GM19324 (cell line): ENCODE measurements around the gene SLMAP.
"Not testable (repeated sequence)": the region's sequence is repeated elsewhere in the genome, so short reads cannot be mapped to it uniquely, and the experiment has no call there.

Experiments
- ATAC-seq: cut with Tn5 transposase; IDR thresholded peaks from one replicate; pipeline ENCODE4 v1.9.1; 2021; ENCODE audit warnings: mild to moderate bottlenecking, moderate library complexity; ENCODE audit not compliant: unreplicated experiment, low FRiP score

SLMAP gene

DNA sequence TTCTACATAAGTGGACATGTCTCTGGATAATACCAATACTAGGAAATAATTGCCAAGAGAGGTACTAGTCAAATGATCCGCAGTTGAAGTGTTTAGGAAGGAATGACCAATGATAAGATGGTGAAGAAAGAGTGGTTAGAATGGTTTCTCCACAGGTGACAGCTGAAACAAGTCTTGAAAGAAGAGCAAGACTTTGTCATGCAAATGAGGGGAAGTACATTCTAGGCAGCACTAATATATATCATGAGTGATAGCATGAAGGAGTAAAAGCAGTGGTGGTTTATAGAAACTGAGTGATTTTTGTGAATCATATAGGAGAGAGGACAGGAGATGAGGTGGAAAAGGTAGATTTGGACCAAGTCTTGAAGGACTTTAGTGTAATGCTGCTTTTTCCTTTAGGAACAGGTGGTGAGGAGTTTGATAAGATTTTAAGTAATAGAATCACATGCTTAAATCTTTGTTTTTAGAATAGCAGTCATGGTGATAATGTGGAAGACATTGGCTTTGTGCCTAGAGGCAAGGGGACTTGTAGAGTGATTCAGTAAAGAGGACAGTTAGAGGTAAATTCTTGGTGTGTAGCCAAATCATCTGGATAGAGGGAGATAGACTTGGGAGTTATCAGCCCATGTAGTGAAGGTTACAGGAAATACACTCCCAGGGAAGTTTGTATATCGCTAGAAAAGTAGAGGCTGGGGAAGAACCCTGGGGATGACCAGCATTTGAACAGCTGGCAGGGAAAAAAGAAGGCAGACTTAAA lies 31.9 kb downstream of the SLMAP start:
- peak; percentile 84 for ATAC-seq

DNA sequence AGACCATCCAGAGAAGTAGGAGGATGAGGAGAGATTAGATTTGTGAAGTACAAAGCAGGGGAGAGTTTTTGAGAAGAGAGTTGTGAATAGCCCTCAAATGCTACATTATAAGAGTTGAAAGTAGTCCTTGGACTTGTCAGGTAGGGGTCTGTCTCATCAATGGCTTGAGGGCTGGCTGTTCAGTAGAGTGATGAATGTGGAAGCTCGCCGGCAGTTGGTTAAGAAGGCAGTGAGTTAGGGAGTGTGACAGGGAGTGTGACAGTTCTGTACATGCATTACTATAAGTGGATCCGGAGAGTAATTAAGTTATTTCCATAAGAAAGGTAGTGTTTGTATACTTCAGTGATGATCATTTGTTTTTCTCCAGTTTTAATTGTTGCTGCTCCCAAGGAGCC lies 32.5 kb downstream of the SLMAP start:
- ATAC-seq: no peak

DNA sequence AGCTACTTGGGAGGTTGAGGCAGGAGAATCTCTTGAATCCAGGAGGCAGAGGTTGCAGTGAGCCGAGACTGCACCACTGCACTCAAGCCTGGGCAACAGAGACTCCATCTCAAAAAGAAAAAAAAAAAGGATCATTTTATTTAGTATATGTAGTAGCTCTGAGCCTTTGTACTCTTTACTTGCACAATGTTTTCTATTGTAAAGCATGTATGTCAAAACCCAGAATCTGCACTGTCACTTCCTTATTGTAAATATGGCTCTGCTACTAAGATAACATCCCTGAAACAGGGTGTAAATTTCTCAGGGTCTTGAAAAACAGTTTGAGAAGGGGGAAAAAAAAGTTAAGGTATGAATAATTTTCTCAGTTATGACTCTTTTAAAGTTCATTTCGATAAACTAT lies 35.1 kb downstream of the SLMAP start:
- no peak for ATAC-seq

DNA sequence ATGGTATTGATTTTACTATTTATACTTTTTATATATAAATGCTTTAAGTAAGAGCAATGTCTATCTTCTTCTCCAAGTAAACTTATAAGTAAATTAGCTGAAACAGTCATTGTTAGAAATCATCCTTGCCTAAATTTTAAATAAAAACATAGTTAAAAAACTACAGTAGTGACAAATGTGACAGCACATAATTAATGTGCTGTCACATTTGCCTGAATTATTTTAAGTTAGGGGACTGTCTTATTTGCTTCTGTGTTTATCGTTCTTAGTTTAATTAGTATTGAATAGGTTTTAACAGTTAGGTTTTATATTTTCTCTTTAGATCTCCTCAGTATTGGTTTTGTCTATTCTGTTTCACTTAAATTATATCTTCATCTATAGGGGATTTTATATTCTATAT lies 36.1 kb downstream of the SLMAP start:
- no peak for ATAC-seq

DNA sequence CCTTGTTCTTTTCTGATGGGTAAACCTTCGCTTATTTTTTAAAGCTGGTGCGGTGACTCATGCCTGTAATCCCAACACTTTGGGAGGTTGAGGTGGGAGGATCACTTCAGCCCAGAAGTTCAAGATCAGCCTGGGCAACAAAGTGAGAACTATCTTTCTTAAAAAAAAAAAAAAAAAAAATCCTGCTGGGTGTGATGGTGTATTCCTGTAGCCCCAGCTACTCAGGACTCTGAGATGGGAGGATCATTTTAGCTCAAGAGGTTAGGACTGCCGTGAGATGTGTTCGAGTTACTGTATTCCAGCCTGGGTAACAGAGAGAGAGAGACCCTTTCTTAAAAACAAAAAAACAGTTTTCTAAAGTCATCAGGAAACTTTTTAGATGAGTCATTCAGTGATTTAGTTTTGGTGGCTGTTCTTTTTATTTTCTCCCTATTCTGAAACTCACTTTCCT lies 37.7 kb downstream of the SLMAP start:
- no peak for ATAC-seq

DNA sequence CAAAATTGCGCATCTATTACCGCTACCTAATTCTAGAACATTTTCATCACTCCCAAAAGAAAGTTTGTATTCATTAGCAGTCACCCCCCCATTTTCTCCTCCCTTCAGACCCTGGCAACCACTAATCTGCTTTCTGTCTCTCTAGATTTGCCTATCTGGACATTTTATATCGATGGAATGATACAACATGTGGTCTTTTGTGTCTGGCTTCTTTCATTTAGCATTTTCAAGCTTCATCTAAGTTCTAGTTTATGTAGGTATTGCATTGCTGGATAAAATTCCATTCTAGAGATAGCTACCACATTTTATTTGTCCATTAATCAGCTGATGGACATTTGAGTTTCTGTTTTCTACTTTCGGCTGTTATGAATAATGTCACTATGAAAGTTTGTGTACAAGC lies 38.4 kb downstream of the SLMAP start:
- ATAC-seq: no peak

DNA sequence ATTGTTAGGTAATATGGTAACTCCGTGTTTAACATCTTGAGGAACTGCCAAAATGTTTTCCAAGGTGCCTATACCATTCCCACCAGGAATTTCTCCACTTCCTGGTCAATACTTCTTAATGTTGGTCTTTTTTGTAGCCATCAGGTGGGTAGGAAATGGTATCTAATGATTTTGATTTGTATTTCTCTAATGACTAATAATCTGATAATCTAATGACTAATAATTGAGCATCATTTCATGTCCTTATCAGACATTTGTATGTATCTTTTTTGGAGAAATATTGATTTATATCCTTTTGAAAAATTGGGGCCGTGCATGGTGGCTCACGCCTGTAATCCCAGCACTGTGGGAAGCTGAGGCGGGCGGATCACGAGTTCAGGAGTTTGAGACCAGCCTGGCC lies 38.8 kb downstream of the SLMAP start:
- ATAC-seq: no peak

DNA sequence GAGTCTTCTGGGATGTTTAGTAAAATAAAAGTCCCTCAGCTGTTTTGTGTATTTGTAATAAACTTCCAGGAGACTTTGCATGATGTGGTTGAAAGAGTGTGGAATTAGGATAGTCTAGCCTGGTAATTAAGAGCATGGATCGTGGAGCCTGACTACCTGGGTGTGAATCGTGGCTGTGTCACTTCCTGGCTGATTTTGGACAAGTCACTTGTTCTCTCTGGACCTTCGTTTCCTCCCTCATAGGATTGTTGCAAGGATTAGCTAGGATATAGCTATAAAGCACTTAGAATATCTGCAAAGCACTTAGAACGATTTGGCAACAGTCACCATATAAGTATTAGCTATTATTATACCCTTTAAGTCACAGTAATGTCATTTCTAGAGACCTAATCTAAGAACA lies 40.2 kb downstream of the SLMAP start:
- no peak for ATAC-seq

DNA sequence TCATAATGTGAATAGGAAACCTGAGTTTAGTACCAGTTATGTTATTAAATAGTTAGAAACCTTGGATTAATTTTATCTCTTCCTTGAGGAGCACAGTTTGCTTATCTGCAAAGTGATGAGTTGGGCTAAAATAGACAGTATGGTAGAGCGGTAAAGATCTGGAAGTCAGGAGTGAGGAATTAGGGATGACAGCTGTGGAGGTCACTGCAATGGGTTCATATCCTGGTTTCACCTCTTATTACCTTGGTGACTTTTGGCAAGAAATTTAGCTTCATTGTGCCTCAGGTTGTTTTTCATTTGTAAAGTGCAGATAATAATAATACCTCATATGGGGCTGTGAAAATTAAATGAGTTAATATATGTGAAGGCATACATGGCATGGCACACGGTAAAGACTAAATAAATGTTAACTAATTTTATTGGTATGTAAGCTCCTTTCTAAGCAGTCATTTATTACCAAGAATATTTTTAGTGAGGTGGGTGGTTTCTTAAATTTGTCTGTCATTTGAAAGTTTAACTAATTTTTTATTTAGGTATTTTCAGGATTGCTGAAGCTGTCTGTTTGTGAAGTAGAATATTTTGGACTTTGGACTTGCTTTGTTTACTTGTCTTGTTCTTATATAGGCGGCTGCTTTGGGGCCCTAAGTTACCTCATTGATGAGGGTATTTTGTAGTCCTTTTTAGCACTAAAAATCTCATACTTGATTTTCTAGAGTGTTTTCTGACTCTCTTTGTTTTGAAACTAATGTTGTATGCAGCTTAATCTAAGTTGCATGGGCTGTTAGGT lies 41.8 kb downstream of the SLMAP start:
- no peak for ATAC-seq

DNA sequence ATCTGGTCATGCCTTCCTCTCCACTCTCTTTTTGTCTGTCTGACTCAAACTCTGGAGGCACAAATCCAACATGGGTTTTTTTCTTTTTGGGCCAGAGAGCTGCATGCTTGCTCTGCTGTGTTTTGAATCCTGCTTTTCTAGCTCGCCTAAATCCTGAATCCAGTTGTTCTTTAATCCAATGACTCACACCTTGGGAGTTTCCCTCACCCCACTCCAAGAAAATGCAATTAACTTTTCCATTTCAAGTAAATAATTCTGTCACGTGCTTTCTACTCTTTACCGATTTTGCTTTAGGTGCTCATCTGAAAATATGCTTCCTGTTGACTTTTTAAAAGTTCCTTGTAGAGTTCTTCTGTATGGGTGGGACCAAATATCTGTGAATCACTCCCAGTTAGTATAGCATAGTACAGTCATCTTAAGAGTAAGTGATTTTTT lies 47.6 kb downstream of the SLMAP start:
- no peak for ATAC-seq

DNA sequence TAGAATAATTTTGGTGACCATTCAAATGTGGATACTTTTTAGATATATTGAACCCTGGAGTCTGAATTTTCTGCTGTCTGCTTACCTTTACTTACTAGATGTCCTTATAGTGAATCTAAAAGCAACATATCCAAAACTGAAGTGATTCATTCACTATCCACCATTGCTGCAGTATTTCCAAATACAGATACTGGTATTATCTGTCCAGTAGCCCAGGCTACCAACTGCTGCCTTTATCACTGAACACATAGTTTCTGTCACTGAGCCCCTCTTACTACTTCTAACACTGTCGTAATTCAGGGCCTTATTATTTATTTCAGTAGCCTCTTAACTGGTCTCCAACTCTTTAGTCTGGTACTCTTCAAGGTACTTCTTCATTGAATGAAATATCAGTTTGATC lies 49.2 kb downstream of the SLMAP start:
- ATAC-seq: no peak

DNA sequence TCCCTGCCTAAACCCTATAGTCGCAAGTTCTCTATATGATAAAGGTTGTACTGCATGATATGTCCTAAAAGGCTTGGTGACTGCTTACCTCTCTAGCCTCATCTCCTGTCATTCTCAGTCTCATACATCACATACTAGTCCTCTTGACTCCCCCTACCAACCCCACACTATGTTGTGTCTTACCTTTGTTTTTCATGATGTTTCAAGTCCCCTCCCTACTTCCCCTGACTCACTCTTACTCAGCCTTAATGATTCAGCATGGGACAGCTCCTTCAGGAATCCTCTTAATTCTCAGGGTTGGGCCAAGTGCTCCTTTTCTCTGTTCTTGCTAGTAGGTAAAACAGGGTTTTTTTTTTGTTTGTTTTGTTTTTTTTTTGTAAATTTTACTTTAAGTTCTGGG lies 49.6 kb downstream of the SLMAP start:
- ATAC-seq: no peak

DNA sequence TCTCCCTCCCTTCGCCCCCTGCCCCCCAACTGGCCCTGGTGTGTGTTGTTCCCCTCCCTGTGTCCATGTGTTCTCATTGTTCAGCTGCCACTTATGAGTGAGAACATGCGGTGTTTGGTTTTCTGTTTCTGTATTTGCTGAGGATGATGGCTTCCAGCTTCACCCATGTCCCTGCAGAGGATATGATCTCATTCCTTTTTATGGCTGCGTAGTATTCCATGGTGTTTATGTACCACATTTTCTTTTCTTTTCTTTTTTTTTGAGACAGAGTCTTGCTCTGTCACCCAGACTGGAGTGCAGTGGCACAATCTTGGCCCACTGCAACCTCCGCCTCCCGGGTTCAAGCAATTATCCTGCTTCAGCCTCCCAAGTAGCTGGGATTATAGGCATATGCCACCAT lies 50.1 kb downstream of the SLMAP start:
- not testable (repeated sequence) for ATAC-seq

DNA sequence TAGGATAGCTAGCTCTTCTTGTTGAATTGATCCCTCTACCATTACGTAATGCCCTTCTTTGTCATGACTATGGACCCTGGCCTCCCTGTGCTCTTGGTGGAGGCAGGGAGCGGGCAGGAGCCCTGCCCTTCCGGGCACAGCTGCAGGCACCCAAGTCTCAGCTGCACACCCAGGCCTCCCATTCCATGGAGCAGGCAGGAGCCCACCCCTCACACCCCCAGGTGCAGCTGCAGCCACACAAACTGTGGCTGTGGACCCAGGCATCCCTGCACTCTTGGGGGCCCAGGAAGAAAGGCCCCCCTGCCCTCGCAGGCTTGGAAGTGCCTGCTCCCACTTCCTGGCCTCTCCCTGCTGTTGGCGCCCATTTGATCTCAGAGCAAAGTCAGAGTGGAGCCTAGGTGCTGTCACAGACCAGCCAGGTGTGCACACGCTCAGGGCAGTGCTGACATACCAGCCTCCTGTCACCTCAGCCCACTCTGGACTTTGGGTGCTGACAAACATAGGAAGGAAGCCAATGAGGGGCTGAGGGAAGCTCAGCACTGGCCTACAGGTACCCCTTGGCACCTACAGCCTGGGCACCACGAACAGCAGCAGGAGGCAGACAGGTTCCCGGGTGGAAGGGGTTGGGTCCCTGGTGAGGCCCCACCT lies 53.0 kb downstream of the SLMAP start:
- ATAC-seq: no peak

DNA sequence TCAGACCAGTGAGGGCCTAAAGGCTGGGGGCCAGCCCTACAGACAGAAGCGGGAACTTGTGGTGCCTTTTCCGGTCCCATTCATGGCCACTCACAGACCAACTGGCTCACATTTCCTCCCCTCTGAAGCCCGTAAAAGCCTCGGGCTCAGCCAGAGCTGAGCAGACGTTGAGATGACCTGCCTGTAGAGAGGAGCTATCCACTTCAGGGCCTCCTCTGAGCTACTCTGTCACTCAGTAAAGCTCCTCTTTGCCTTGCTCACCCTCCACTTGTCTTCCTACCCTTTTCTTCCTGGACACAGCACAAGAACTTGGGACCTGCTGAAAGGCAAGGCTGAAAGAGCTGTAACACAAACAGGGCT lies 53.5 kb downstream of the SLMAP start:
- no peak for ATAC-seq

DNA sequence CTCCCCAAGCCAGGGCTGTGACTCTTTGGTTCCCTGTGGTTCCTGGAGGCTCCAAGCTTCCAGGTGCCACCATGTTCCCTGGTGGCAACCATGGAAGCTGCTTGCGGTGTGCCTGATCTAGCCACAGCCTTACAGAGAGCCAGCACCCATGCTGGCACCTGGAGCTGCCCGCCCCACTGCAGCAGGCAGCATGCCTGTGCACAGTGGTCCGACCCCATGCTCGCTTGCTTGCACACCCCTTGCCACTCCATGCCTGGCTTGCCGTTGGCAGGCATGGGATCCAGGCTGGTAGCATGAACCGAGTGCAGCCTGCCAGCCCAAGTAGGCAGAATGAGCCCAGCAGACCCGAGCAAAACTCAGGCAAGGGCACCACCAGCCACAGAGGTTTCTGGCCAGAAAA lies 53.9 kb downstream of the SLMAP start:
- ATAC-seq: no peak

DNA sequence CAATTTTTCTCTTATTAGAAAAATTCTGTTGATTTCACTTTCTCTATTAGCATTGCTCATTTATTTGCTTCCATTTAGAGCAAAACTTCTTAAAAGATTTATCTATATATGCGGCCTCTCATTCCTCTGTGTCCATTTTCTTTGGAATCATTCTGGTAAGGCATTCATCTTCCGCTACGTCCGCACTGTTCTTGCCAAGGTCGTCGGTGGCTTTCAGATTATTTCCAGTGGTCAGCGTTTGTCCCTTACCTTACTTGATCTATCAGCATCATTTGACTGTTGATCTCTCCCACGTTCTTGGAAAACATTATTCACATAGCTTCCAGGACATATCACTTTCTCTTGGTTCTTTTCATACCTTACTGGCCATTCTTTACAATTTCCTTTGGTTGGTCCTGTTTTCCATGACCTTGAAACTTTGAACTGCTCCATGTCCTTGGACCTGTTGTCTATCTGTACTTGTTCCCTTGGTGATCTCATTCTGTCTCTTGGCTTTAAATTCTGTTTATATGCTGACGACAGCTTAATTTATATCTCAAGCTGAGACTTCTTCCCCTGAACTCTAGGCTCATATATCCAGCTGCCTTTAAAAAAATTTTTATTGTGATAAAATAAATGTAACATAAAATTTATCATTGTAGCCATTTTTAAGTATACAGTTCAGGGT lies 54.5 kb downstream of the SLMAP start:
- ATAC-seq: no peak

DNA sequence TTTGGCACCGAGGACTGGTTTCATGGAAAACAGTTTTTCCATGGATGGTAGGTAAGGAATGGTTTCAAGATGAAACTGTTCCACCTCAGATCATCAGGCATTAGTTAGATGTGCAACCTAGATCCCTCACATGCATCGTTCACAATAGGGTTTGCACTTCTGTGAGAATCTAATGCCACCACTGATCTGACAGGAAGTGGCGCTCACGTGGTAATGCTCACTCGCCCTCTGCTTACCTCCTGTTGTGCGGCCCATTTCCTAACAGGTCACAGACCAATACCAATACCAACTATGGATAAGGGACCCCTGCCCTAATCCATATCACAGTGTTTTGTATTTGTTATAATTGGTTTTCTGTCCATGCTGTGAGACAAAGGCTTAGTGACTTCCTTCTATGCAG lies 58.9 kb downstream of the SLMAP start:
- ATAC-seq: no peak

DNA sequence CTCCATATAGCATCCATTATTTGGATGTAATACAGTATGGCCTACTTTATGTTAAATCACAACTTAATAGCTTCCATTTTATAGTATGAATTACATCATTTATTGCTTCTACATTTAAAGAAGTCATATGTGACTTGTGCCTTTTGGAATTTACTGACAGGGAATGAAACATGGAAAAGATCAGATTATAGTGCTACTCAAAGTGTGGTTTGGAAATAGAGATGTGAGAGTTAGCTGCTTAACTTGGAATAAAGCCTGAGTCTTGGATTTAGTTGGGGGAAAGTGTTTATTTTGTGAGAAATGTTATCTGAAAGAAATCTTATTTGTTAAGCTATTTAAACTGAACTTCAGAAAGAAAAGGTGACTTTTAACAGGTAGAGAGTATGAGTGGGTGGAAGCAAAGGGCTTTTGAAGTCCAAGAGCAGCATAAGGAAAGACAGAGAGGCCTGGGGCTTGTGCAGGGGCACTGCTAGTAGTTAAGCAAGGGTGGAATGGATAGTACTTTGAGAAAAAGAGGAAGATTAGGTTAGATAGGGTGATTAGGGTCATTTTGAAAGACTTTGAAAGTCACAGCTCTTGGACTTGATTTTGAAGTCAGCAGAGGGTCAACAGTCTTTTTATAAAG lies 60.5 kb downstream of the SLMAP start:
- ATAC-seq: no peak

DNA sequence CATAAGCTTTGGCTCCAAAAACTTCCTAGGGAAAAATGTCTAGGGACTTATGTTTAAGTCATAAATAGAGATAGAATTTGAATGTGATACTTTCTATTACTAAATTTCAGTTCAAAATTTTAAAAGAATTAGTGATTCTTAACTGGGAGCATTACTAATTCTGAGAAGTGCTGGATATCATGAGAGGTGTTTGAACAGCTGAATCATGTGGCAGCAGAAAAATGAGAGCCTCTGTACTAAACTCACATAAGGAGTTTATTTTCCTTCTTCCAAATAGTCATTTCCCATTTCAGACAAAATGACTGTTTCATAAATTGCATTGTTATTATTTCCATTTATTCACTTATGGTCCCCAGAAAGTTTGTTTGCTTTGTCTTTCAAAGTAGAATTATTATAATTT lies 62.7 kb downstream of the SLMAP start:
- no peak for ATAC-seq

DNA sequence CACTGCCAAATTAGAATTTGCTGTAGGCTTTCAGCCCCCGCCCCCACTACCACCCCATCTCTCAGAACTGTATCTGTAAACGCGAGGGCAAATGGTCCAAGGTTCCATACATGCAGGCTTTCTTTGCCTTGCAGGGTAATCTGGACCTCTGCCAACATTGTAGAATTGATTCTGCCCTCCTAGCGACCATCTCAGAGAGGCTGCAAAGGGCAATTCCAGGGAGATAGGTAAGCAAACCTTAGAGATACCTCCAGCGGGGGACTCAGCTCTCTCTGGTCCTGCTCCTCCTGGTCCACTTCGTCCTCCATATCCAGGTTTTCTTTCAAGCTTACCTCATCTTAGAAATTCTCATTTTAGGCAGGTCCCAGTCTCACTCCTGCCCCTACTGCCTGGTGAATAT lies 64.4 kb downstream of the SLMAP start:
- ATAC-seq: no peak
